Activated CD8-positive, alpha-beta memory T cell treated with anti-CD3 and anti-CD28 coated beads, Interleukin-2, amount 50 U/mL, for 4 hours (primary cell): ENCODE measurements around the gene SEC23IP.
"Not testable (repeated sequence)": the region's sequence is repeated elsewhere in the genome, so short reads cannot be mapped to it uniquely, and the experiment has no call there.

Experiments used
- DNase-seq: peaks from one replicate; pipeline ENCODE4 v3.0.0-alpha.2; 2020

Gene SEC23IP

DNA sequence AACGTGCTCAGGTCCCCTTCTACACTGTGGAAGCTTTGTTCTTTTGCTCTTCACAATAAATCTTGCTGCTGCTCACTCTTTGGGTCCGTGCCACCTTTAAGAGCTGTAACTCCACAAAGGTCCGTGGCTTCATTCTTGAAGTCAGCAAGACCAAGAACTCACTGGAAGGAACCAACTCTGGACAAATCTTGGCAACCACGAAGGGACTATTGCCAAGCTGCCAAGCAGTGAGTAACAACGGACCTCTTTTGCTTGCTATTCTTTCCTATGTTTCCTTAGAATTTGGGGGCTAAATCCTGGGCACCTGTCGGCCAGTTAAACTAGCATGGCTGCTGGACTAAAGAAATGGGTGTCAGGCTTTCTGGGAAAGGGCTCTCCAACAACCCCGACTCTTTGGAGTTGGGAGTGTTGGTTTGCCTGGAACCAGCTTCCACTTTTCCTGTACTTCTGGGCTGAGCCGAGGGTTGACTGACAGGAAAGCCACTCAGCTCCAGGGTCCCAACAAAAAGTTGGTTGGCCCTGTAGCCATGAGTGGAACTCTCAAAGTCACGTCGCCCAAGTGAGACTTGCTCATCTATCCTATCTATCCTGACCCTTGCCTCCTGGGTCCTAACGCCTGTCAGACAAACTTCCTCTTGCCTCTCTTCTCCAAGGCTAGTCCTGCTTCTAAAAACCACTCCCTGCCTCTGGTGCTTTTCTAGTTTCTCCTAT, 8.5 kb upstream of the SEC23IP start:
- not testable (repeated sequence) for DNase-seq

DNA sequence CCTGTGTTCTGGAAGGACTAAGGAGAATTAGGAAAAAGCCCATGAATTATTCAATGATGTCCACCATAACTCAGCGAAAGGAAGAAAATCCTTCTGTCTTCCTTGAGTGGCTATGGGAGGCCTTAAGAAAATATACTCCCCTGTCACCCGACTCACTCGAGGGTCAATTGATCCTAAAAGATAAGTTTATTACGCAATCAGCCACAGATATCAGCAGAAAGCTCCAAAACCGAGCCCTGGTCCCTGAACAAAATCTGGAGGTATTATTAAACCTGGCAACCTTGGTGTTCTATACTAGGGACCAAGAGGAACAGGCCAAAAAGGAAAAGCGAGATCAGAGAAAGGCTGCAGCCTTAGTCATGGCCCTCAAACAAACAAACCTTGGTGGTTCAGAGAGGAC, 6.5 kb upstream of the SEC23IP start:
- DNase-seq: not testable (repeated sequence)

DNA sequence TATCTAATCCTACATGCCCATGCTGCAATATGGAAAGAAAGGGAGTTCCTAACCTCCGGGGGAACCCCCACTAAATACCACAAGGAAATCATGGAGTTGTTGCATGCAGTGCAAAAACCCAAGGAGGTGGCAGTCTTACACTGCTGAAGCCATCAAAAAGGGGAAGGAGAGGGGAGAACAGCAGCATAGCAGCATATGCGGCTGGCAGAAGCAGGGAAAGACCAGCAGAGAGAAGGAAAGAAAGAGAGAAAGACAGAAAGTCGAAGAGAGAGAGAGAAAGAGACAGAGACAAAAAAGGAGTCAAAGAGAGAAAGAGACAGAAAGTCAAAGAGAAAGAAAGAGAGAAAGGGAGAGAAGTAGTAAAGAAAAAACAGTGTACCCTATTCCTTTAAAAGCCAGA, 3.8 kb upstream of the SEC23IP start:
- not testable (repeated sequence) for DNase-seq

DNA sequence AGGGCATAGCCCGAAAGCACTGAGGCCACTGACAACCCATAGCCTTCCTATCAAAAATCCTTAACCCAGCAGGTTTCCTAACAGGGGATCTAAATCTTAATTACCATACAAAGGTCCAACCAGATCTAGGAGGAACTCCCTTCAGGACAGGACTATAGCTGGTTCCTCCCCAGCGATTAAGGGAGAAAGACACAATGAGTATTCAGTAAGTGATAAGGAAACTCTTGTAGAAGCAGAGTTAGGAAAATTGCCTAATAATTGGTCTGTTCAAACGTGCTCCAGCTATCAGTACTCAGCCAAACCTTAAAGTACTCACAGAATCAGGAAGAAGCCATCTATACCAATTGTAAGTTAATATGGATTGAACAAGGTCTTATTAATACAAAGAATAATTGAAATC, 3.3 kb upstream of the SEC23IP start:
- DNase-seq: not testable (repeated sequence)

DNA sequence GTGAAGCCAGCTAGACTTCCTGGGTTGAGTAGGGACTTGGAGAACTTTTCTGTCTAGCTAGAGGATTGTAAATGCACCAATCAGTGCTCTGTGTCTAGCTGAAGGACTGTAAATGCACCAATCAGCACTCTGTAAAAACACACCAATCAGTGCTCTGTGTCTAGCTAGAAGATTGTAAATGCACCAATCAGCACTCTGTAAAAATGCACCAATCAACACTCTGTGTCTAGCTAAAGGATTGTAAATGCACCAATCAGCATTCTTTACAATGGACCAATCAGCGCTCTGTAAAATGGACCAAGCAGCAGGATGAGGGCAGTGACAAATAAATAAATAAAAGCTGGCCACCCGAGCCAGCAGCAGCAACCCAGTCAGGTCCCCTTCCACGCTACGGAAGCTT, 2.2 kb upstream of the SEC23IP start:
- DNase-seq: not testable (repeated sequence)

DNA sequence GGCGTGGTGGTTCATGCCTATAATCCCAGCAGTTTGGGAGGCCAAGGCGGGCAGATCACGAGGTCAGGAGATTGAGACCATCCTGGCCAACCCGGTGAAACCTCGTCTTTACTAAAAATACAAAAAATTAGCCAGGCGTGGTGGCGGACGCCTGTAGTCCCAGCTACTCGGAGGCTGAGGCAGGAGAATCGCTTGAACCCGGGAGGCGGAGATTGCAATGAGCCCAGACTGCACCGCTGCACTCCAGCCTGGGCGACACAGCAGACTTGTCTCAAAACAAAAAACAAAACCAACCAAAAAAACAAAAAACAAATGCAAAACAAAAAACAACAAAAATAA, 712 bp upstream of the SEC23IP start:
- DNase-seq: not testable (repeated sequence)

DNA sequence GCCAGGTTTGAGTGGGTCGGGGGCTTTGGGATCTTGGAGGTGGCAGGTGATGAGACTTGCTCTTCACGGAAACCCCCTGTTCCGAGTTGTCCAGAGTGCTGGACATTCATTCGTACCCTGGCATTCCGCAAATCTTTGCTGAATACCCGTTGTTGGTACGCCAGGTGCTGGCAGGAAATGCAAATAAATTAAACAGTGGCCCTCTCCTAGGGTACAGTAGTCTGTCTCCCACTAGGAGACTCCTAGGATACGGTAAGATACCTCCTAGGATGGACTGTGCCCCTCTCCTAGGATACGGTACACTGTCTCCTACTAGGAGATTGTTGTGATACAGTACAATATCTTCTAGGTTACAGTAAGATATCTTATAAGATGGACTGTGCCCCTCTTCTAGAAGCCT, 544 bp downstream of the SEC23IP start:
- DNase-seq: no peak

DNA sequence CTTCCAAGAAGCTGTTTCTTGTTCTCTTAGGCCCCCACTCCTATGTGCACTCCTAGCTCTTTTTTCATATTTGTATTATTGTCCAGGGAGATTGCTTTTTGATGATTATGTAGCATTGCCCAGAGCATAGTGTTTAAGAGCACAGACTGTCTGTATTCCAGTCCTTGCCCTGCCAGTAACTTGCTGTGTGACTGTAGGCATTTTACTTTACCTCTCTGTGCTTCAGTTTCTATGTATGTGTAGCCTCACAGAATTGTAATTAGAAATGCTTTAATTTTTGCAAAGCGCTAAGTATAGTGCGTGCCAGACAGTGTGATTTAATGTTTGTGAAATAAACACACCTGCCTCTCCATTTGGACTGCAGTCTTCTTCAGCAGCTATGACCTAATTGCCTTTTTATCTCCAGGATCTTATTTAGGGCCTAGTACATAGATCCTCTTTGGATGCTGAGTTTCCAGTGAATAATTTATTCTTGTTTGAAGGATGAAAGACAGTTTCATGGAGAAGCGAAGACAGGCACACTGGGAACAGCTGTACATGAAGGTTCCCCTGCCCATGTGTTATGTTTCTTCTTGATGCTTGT, 1.4 kb downstream of the SEC23IP start:
- DNase-seq: no peak

DNA sequence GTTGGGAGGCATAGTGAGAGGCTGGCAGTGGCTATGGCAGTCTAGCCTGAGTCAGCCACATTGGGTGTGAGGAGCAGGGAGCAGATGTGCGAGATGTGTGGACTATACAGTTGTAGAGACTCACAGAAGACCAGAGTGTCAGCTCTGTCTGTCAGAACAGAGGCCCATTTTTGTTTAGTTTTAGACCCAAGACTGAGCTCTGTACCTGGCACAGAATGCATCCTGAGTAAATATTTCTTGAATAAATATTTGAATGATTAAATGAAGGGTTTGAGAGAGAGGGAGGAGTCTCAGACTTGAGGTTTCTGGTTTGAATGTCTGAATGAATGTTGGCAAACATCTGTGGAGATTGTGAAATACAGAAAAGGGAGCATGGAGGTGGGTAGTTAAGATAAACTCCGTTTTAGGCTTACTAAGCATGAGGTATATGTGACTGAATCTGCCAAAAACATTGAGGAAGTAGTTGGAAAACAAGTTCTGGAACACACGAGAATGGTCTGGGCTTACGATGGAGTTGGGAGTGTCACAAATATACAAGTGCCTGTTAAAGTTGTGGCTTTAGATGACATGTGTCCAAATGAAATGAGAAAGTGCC, 3.6 kb downstream of the SEC23IP start:
- no peak for DNase-seq

DNA sequence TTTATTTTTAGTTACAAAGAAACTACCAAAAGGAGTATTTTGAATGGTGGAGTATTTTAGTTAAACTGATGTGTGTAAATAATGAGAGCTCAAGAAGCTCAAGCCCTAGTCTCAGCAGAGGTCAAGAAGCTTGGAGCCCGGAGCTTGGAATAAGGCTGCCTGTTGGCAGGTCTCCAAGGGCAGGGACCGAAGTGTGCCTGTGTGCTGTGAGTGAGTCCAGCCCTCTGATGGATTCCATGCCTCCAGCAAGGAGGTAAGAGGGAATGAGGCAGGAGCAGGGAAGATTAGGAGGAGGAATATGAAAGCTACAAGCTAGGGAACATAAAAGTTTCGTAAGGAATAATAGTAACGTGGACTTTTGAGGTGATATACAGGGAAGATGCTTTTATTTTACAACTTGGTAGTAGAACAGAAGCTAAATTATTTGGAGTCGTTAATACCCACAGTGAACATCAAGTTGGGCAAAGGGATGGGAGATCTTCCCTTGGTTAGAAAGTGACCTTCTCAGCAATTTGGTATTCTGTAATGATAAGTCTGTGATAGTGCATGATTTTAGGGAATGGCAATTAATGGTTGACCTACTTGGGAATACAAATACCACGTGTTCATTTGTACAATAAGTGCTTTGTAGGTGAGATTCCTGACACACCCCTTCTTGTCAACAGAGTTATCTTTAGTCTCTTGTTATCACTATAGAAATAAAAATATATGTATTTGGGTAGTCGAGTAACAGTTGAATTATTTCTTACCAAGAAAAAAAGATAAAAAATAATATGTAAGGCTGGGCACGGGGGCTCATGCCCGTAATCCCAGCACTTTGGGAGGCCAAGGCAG, 4.6 kb downstream of the SEC23IP start:
- DNase-seq: no peak

DNA sequence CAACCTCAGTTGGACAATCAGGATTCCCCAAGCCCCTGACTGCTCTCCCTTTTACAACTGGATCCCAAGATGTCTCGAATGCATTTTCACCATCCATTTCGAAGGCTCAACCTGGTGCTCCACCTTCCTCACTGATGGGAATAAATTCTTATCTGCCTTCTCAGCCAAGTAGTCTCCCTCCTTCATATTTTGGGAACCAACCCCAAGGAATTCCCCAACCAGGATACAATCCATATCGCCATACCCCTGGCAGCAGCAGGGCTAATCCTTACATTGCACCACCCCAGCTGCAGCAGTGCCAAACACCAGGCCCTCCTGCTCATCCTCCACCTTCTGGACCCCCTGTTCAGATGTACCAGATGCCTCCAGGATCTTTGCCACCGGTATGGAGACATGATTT, 6.0 kb downstream of the SEC23IP start:
- DNase-seq: no peak

DNA sequence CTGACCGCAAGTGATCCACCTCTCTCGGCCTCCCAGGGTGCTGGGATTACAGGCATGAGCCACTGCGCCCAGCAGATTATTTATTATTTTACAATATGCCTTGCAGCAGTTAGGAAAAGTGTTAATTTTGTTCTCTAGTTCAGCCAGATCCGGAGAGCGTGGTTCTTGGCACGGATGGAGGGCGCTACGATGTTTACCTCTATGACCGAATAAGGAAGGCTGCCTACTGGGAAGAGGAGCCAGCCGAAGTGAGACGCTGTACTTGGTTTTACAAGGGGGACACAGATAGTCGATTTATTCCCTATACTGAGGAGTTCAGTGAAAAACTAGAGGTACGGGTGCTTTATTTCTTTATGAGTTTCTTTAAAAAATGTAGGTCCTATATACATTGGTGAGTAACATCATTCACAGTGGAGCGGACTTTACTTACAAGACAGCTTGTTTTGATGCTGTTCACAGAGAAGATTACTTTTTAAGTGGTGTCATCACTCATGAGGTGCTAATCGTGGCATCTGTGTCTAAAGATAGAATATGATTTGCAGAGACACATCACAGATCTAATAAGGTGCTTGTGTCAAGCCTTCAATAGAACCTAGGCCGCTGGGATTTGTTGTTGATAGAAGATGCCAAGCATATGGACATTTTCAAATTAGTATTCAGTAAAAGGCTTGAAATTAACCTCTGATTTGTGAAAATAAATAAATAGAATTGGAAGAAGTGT, 11.6 kb downstream of the SEC23IP start:
- no peak for DNase-seq

DNA sequence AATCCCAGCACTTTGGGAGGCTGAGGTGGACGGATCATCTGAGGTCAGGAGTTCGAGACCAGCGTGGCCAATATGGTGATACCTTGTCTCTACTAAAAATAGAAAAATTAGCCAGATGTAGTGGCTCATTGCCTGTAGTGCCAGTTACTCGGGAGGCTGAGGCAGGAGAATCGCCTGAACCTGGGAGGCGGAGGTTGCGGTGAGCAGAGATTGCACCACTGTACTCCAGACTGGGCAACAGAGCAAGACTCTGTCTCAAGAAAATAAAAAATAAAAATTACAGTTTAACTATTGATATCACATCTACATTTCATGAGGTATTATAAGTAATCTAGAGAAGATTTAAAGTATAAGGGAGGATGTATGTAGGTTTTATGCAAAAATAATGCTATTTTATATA, 15.2 kb downstream of the SEC23IP start:
- DNase-seq: not testable (repeated sequence)

DNA sequence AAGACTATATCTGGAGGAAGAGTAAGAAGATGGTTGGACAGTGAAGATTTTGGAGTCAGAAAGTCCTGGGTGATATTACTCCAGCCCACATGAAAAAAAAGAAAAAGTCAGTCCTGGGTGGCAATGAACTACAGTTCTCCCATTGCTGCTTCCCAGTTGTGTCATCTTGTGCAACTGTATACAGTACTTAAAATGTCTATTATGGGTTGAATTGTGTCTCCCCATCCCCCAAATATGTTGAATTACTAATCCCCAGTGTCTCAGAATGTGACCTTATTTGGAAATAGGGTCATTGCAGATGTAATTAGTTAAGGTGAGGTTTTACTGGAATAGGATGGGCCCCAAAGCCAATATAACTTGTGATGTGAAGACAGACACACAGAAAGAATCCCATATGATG, 15.6 kb downstream of the SEC23IP start:
- no peak for DNase-seq

DNA sequence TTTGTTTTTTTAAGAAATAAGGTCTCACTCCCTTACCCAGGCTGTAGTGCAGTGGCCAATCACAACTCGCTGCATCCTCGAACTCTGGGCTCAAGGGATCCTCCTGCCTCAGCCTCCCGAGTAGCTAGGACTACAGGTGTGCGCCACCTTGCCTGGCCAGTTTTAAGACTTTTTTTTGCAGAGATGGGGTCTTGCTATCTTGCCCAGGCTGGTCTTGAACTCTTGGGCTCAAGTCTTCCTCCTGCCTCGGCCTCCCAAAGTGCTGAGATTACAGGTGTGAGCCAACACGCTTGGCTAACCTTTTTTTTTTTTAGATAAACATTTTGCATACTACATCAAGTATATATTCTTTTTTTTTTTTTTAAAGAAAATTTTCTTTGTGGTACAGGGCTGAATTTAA, 18.2 kb downstream of the SEC23IP start:
- DNase-seq: no peak

DNA sequence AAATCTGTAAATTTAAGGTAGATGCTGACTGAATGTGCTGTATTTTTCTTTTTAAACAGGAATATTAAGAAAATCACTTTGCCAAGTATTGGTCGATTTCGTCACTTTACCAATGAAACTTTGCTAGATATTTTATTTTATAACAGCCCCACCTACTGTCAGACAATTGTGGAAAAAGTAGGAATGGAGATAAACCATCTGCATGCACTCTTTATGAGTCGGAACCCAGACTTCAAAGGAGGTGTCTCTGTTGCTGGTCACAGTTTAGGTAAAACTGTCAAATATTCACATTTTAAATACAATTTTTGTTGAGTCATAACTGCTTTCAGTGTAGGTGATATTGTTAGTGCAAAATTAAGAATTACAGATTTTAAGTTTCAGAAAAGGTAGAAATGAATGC, 25.2 kb downstream of the SEC23IP start:
- no peak for DNase-seq

DNA sequence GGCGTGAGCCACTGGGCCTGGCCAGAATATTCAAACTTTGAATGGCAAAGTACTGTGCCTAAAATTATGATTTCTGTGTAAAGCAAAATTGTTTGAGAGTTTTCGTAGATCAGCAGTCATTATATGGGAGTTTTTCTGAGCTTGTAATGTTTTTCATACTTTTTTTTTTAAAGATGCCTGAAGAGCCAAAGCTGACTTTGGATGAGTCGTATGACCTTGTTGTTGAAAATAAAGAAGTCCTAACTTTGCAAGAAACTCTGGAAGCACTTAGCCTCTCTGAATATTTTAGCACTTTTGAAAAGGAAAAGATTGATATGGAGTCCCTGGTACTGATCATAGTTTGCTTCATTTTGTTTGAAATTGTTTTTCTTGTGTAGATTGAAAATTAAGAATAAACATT, 26.7 kb downstream of the SEC23IP start:
- no peak for DNase-seq

DNA sequence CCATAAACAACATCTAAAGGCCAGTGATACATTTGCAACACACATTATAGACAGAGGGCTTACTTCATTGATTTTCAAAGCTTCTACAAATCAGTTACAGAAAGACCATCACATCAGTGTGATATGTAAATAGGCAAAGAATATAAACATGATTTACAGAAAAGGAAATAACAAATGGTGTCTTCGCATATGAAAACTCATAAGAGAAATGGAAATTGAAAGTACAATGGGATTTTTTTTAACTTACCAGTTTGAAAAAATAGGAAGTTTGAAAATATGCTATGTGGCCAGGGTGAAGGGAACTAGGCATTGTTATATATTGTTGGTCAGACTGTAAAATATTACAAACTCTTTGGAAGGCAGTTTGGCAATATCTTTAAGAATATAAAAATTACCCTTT, 27.3 kb downstream of the SEC23IP start:
- DNase-seq: no peak

DNA sequence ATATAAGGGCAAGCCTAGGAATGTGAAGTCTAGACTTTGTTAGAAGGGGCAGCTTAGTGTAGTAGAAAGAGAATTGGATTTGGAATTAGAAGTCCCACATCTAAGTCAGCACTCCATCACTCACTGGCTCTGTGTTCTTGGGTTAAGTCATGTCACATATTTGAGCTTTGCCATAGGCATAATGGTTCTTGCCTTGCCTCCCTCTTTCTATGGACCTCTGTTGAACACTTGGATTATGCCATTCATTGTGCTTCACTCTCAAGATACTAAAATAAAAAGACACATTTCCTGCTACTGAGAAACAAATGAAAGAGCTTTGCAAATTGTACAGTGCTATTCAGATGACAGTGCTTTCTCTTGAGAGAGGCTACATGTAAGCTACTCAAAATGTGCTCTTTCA, 35.9 kb downstream of the SEC23IP start:
- DNase-seq: no peak

DNA sequence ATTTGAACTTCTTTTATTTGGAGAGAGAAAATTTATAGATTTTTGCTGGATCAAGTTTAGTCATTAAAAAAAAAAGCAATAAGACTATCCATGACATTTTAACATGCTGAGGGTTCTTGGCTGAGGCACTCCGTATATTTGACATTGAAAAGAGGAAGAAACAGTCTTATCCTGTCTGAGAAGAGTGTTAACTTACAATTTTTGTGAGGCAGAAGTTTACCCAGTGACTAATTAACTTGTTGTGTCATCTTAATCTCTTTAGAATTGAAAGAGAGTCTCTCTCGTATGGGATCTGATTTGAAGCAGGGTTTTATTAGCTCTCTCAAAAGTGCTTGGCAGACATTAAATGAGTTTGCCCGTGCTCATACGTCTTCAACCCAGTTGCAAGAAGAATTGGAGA, 39.3 kb downstream of the SEC23IP start:
- no peak for DNase-seq

DNA sequence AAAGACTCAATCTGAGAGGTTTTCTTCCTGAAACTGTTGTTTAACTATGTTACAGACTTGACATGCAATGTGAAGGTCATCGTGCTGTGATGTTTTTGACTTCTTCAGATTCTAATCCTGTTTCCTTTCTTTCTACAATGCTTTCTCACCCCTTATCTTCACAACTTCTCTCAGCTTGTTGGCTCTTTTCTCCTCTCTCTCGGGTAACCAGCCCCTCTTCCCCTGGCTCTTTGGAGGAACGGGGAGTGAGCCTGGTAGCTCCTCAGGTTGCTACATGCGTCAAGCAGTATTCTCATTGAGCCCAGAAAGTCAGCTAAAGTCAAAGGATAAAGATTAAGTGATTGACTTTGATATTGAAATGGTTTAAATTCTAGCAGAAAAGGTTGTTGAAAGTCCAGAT, 40.1 kb downstream of the SEC23IP start:
- DNase-seq: no peak

DNA sequence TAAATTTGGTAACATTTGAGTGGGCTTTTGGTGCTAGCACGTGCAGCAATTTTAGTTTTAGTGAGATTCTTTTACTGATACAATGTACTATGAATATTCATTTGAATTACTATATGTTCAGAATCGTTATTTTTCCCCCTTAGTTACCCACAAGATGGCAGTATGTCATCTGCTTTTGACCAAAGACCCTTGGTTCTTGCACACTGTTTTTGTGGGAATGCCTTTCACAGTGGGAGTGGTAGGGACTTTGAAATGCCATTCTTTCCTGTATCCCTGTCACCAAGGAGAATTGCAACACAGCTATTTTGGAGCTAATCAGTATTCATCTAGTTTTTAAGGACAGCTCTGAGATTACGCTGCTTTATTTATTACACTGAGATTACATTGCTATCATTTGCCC, 40.6 kb downstream of the SEC23IP start:
- no peak for DNase-seq

DNA sequence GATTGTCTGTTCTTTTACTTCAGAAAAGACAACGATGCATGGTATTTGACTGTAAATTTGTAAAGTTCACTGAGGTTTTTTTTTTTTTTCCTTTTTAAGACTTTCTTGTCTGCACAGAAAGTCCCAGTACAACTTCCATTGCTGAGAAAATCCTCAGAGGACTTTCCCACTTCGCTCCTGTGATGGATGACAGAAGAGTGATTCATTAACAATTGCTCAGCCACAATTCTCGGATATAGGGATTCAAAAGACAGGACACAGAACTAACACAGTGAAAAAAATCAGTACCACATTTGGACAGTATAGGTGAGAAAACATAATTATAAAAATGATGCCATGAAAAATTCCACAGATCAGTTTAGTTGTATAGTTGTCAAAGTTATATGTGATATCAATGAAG, 48.0 kb downstream of the SEC23IP start:
- no peak for DNase-seq
